Upper lobe of left lung (tissue), 6 donors: ENCODE measurements around the gene HLA-A. TPM values are rescaled to one million over a fixed set of nuclear protein-coding genes. Genes with fewer than 3 reads are reported as not detected.

Experiments
- ATAC-seq, 2 donors: fragments of 200-7000 bp; cut with Tn5 transposase; one replicate each; pipeline ENCODE4 v1.9.1; 2022; ENCODE audit warnings: mild to moderate bottlenecking in 2 of 2, moderate library complexity in 2 of 2; ENCODE audit not compliant: low FRiP score in 2 of 2
- DNase-seq, 2 donors: peaks; one replicate each; pipeline ENCODE4 v3.0.0-alpha.2; 2019 to 2020
- H3K27ac ChIP-seq, 4 donors: fragments of 200-600 bp; sonication (generic); one replicate each; pipeline ENCODE4 v1.5.1; 2016 to 2019
- H3K27me3 ChIP-seq, 4 donors: fragments of 200-600 bp; sonication (generic); one replicate each; pipeline ENCODE4 v1.5.1; 2017 to 2019
- H3K36me3 ChIP-seq, 4 donors: fragments of 200-600 bp; sonication (generic); one replicate each; pipeline ENCODE4 v1.5.1; 2016 to 2019
- H3K4me1 ChIP-seq, 4 donors: fragments of 200-600 bp; sonication (generic); one replicate each; pipeline ENCODE4 v1.5.1; 2018 to 2019
- H3K4me3 ChIP-seq, 4 donors: fragments of 200-600 bp; sonication (generic); one replicate each; pipeline ENCODE4 v1.5.1; 2017 to 2019; ENCODE audit warnings: mild to moderate bottlenecking in 2 of 4, moderate library complexity in 1 of 4
- H3K9me3 ChIP-seq, 4 donors: fragments of 200-600 bp; sonication (generic); one replicate each; pipeline ENCODE4 v1.5.1; 2018 to 2019
- CTCF ChIP-seq, 6 experiments: fragments of 450-650 bp in 4 of 6; fragments of 200-600 bp in 2 of 6; sonication (generic) in 2 of 6; IDR thresholded peaks; one replicate each; pipeline ENCODE4 v1.5.1; 2016 to 2019; ENCODE audit warnings: antibody characterized with exemption in 6 of 6
- EP300 ChIP-seq, 4 donors: sonication (generic); formaldehyde crosslinking; IDR thresholded peaks; one replicate each; pipeline ENCODE4 v1.5.1; 2017; ENCODE audit warnings: antibody characterized with exemption in 4 of 4, control low read depth in 2 of 4
- POLR2A ChIP-seq, 4 donors: fragments of 450-650 bp; IDR thresholded peaks; one replicate each; pipeline ENCODE4 v1.5.1; 2016 to 2017; ENCODE audit warnings: antibody characterized with exemption in 4 of 4, mild to moderate bottlenecking in 2 of 4
- POLR2AphosphoS5 ChIP-seq, 2 donors: sonication (generic); formaldehyde crosslinking; IDR thresholded peaks; one replicate each; pipeline ENCODE4 v1.5.1; 2017; ENCODE audit warnings: antibody characterized with exemption in 2 of 2
- WGBS, 2 donors: methylation state at CpG; one replicate each; pipeline ENCODE4 v1.1.5; 2017 to 2018; 5-methylcytosine and 5-hydroxymethylcytosine counted together
- total RNA-seq, 6 donors: library from RNA; depleted of rRNA in 4 of 6; stranded (reverse); fragments of >200 nt in 4 of 6; gene quantifications; one replicate each; pipeline versions ENCODE4 v1.1.0 to v1.2.1, GENCODE V29; 2016 to 2021
- donor health status: DM: no; HTN: no; CAD: no; lungs with moderate emphysema.
- donor health status: DM: no; HTN: yes; CAD: no; lungs with severe emphysema.

The HLA-A gene
- total RNA-seq, 6 donors from 2014 or later, result 497 to 1,319 (median 949) TPM

- no peak overlapping the region for H3K27ac ChIP-seq
- no peaks in the 10 kb centered on the region for H3K36me3 ChIP-seq
- H3K4me3 ChIP-seq, result no peak overlapping the region
- H3K27me3 ChIP-seq, result no peaks in the 10 kb centered on the region
- DNase-seq (no peak), ATAC-seq (no peak)
- TF ChIP-seq POLR2A (IDR thresholded peaks at IDR 0.05) (no peak), POLR2AphosphoS5 (IDR thresholded peaks at IDR 0.05) (no peak), EP300 (IDR thresholded peaks at IDR 0.05) (no peak), CTCF (IDR thresholded peaks at IDR 0.05) (no peak)
- no peaks in the 10 kb centered on the region for H3K9me3 ChIP-seq
- peaks cover 0 to 8% (median 0%) of the 10 kb centered on the region in 4 donors for H3K4me1 ChIP-seq
- no CpG with 5 or more reads among the region's 3 CpGs for WGBS, 2 donors
Measured at GRCh38 chr6:29908341-29908662, 34.0 kb upstream of the HLA-A start.

DNA sequence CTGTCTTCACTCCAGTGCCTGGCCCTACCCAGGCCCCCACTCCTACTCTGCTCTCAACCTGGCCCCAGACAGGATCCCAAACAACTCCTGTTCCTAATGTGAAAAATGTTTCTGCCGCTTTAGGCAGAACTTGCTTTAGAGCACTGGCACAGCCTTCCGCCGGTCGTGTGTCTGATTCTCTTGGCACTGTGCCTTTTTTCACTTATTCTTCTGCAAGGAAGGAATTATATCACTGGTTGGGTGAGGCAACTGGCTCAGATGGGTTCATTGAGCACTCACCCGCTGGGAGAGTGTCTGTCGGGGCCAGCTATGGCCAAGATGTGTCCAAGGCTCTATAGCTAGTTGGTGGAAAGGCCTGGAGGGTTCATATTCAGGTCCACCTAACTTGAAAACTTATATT is 33.6 kb upstream of the HLA-A start:
- Histone ChIP-seq H3K4me1 (peaks cover 0 to 8% (median 0%) of the 10 kb centered on the region in 4 donors), H3K27ac (no peak overlapping the region), H3K27me3 (no peaks in the 10 kb centered on the region), H3K4me3 (no peak overlapping the region), H3K9me3 (no peaks in the 10 kb centered on the region), H3K36me3 (no peaks in the 10 kb centered on the region)
- TF ChIP-seq POLR2AphosphoS5 (IDR thresholded peaks at IDR 0.05) (no peak), CTCF (IDR thresholded peaks at IDR 0.05) (no peak), EP300 (IDR thresholded peaks at IDR 0.05) (no peak), POLR2A (IDR thresholded peaks at IDR 0.05) (no peak)
- no peak for ATAC-seq
- DNase-seq, result no peak
- 75% methylated on average over 5 of the region's 6 CpGs; no CpG with 5 or more reads in 1 of the 2 donors for WGBS, 2 donors

GRCh38 chr6:29909985-29910384 is 32.3 kb upstream of the HLA-A start:
- ATAC-seq (no peak), DNase-seq (no peak)
- Histone ChIP-seq H3K9me3 (no peaks in the 10 kb centered on the region), H3K4me1 (peaks cover 0 to 8% (median 0%) of the 10 kb centered on the region in 4 donors), H3K36me3 (no peaks in the 10 kb centered on the region), H3K27ac (no peak overlapping the region), H3K4me3 (no peak overlapping the region), H3K27me3 (no peaks in the 10 kb centered on the region)
- no peak for TF ChIP-seq EP300 (IDR thresholded peaks at IDR 0.05)
- 46% methylated on average over 1 of the region's 1 CpG; no CpG with 5 or more reads in 1 of the 2 donors for WGBS, 2 donors

DNA sequence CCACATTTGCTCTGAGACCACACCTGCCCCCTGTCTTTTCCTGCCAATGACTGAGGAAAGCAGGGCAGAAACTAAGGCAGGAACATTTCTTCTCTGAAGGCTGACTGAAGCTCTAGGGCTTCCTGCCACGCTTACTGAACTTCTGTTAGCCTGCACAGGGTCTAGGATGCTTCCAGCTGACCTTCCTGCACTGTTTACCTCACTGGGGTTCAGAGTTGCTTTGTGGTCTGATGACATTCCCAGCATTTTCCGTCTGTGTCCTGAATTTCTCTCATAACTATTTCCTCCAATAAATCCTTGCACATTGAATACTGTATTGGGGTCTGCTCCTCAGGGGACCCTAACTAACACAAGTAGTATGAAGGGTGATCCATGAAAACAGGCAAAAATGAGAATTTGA is 29.5 kb upstream of the HLA-A start:
- Histone ChIP-seq H3K9me3 (no peaks in the 10 kb centered on the region), H3K27ac (no peak overlapping the region), H3K36me3 (no peaks in the 10 kb centered on the region), H3K4me3 (no peak overlapping the region), H3K27me3 (no peaks in the 10 kb centered on the region), H3K4me1 (peaks cover 0 to 8% (median 0%) of the 10 kb centered on the region in 4 donors)
- no peak for ATAC-seq
- 86% methylated on average over 2 of the region's 2 CpGs; no CpG with 5 or more reads in 1 of the 2 donors for WGBS, 2 donors
- TF ChIP-seq POLR2A (IDR thresholded peaks at IDR 0.05) (no peak), CTCF (IDR thresholded peaks at IDR 0.05) (no peak)
- no peak for DNase-seq

GRCh38 chr6:29916741-29917140 is 25.6 kb upstream of the HLA-A start:
- H3K4me3 ChIP-seq, result no peak overlapping the region
- no peak for TF ChIP-seq EP300 (IDR thresholded peaks at IDR 0.05)
- no peak for TF ChIP-seq POLR2A (IDR thresholded peaks at IDR 0.05)
- TF ChIP-seq CTCF (IDR thresholded peaks at IDR 0.05), result no peak
- no peak for TF ChIP-seq POLR2AphosphoS5 (IDR thresholded peaks at IDR 0.05)

More at GRCh38 chr6:29916741-29917140, 25.6 kb upstream of the HLA-A start:
- no peak for DNase-seq
- WGBS, 2 donors, result 86% methylated on average over 1 of the region's 1 CpG; no CpG with 5 or more reads in 1 of the 2 donors
- H3K4me1 ChIP-seq, result no peaks in the 10 kb centered on the region
- no peak for ATAC-seq
- H3K27ac ChIP-seq, result no peak overlapping the region
- H3K27me3 ChIP-seq, result no peaks in the 10 kb centered on the region
- no peaks in the 10 kb centered on the region for H3K9me3 ChIP-seq
- H3K36me3 ChIP-seq, result no peaks in the 10 kb centered on the region
